AG04450 (cell line): ENCODE measurements around the gene FAM162A. TPM values are rescaled to one million over a fixed set of nuclear protein-coding genes. Genes with fewer than 3 reads are reported as not detected.

Experiments used
- CTCF ChIA-PET: fragments of 300-600, 350-600 bp; formaldehyde crosslinking; extraction: SDS; loops from one replicate; lab custom pipeline; 2022; ENCODE audit warnings: antibody characterized with exemption, inconsistent platforms; lab: Charles Lee
- POLR2A ChIA-PET: fragments of 350-600 bp; formaldehyde crosslinking; extraction: SDS; loops from one replicate; lab custom pipeline; 2021; ENCODE audit warnings: antibody characterized with exemption, inconsistent platforms; lab: Yijun Ruan, JAX
- DNase-seq: peaks from one replicate; pipeline ENCODE4 v3.0.0-alpha.2; 2011; ENCODE audit warnings: low read depth, low spot score
- H3K27ac ChIP-seq: one replicate; pipeline ENCODE4 v1.5.1; 2012; ENCODE audit warnings: low read depth, low read length, control low read depth
- H3K27me3 ChIP-seq: one replicate; pipeline ENCODE4 v1.6.0; 2012; ENCODE audit warnings: low read length; ENCODE audit not compliant: control insufficient read depth, insufficient read depth
- H3K4me3 ChIP-seq: 2 replicates; pipeline ENCODE4 v1.5.1; 2011; ENCODE audit warnings: mild to moderate bottlenecking, low read depth, low read length, control low read depth
- H3K9me3 ChIP-seq: 2 replicates; pipeline ENCODE4 v1.5.1; 2012; ENCODE audit warnings: low read length; ENCODE audit not compliant: control insufficient read depth, insufficient read depth
- CTCF ChIP-seq: IDR thresholded peaks from 2 replicates; pipeline ENCODE4 v1.5.1; 2011; ENCODE audit warnings: low read depth, low read length, control low read depth, inconsistent platforms
- polyA plus RNA-seq: library from polyadenylated mRNA; depleted of rRNA; stranded (reverse); fragments of >200 nt; gene quantifications from 2 replicates; pipeline ENCODE4 v1.2.3, GENCODE V29; 2011

FAM162A gene
- polyA plus RNA-seq, 1 experiment = 61.6 TPM

GRCh38 chr3:122406198-122406597 is 22.2 kb downstream of the FAM162A start:
- Histone ChIP-seq H3K4me3 (no peak overlapping the region), H3K27ac (no peak overlapping the region), H3K27me3 (no peaks in the 10 kb centered on the region), H3K9me3 (no peaks in the 10 kb centered on the region)
- TF ChIP-seq CTCF = no peak
- ChIA-PET POLR2A (no interaction called here), CTCF (interaction anchor here (3.8 kb wide), 1 partner anchor 14 kb away, joined by 36 read pairs; no protein-coding TSS in a partner anchor)
- DNase-seq = no peak

- ChIA-PET CTCF (interaction anchor here (0.6 to 3.8 kb wide), 2 partner anchors 15 to 58 kb away, joined by 3 to 36 read pairs; no protein-coding TSS in a partner anchor), POLR2A (no interaction called here)
- no peak for DNase-seq
- H3K4me3 ChIP-seq = no peak overlapping the region
- TF ChIP-seq CTCF = no peak
- H3K9me3 ChIP-seq = no peaks in the 10 kb centered on the region
- H3K27ac ChIP-seq = no peak overlapping the region
- no peaks in the 10 kb centered on the region for H3K27me3 ChIP-seq
Measured at GRCh38 chr3:122407946-122408345, 24.0 kb downstream of the FAM162A start.

GRCh38 chr3:122409446-122409845 is 25.5 kb downstream of the FAM162A start:
- ChIA-PET CTCF (interaction anchor here (1.2 to 3.8 kb wide), 2 partner anchors 17 to 270 kb away, joined by 5 to 36 read pairs; no protein-coding TSS in a partner anchor), POLR2A (no interaction called here)
- DNase-seq = no peak
- no peak for TF ChIP-seq CTCF
- no peak overlapping the region for H3K27ac ChIP-seq
- no peak overlapping the region for H3K4me3 ChIP-seq
- no peaks in the 10 kb centered on the region for H3K9me3 ChIP-seq
- no peaks in the 10 kb centered on the region for H3K27me3 ChIP-seq

- TF ChIP-seq CTCF = no peak
- no peak for DNase-seq
- no peaks in the 10 kb centered on the region for H3K27me3 ChIP-seq
- H3K4me3 ChIP-seq = no peak overlapping the region
- ChIA-PET CTCF (interaction anchor here (1.2 to 3.8 kb wide), 2 partner anchors 18 to 269 kb away, joined by 5 to 36 read pairs; no protein-coding TSS in a partner anchor), POLR2A (no interaction called here)
- H3K27ac ChIP-seq = no peak overlapping the region
- no peaks in the 10 kb centered on the region for H3K9me3 ChIP-seq
Measured at GRCh38 chr3:122410111-122410510, 26.1 kb downstream of the FAM162A start.

- POLR2A ChIA-PET = no interaction called here
- CTCF ChIA-PET = interaction anchor here (1.2 to 2.8 kb wide), 4 partner anchors 18 to 269 kb away, joined by 5 to 12 read pairs (median 5); partner anchors contain the start of gene FAM162A
- Histone ChIP-seq H3K9me3 (no peaks in the 10 kb centered on the region), H3K4me3 (no peak overlapping the region), H3K27ac (no peak overlapping the region), H3K27me3 (no peaks in the 10 kb centered on the region)
- TF ChIP-seq CTCF = no peak
- DNase-seq = no peak
Measured at GRCh38 chr3:122410639-122411038, 26.7 kb downstream of the FAM162A start.
